ENCODE data around the gene ALOXE3. TPM values are rescaled to one million over a fixed set of nuclear protein-coding genes. Genes with fewer than 3 reads are reported as not detected.

Gene ALOXE3
- total RNA-seq, 1 donor from 2014 or later, result not detected

DNA sequence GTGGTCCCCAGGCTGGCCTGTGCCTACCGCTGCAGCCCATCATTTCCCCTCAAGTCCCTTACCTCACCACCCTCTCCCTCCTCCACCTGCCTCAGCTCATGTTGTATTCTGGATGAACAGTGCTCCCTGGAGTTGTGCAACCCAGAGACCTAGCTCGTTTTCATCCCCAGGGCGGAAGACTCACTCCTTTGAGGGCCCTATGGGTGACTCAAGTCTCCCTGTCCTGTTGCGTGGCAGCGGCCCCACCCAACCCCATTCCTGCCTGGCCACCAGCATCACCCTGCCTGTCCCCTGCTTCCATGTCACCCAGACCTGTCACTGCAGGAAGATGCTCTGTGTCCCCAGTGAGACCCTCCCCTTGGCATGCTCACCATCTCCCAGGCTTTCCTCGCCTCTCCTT, 34.1 kb downstream of the ALOXE3 start:
- TF ChIP-seq, protein P1, sequence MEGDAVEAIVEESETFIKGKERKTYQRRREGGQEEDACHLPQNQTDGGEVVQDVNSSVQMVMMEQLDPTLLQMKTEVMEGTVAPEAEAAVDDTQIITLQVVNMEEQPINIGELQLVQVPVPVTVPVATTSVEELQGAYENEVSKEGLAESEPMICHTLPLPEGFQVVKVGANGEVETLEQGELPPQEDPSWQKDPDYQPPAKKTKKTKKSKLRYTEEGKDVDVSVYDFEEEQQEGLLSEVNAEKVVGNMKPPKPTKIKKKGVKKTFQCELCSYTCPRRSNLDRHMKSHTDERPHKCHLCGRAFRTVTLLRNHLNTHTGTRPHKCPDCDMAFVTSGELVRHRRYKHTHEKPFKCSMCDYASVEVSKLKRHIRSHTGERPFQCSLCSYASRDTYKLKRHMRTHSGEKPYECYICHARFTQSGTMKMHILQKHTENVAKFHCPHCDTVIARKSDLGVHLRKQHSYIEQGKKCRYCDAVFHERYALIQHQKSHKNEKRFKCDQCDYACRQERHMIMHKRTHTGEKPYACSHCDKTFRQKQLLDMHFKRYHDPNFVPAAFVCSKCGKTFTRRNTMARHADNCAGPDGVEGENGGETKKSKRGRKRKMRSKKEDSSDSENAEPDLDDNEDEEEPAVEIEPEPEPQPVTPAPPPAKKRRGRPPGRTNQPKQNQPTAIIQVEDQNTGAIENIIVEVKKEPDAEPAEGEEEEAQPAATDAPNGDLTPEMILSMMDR (IDR thresholded peaks at IDR 0.05; ENCODE audit: partially characterized antibody, unreplicated experiment), result no peak
- DNase-seq, result no peak
- Mint-ChIP-seq H3K9me3 (ENCODE audit: unreplicated experiment) (no peaks in the 10 kb centered on the region), H3K27ac (ENCODE audit: unreplicated experiment) (no peak overlapping the region), H3K27me3 (ENCODE audit: unreplicated experiment) (peaks cover 16% of the 10 kb centered on the region), H3K4me1 (ENCODE audit: low read depth, unreplicated experiment) (no peaks in the 10 kb centered on the region), H3K36me3 (ENCODE audit: unreplicated experiment) (no peaks in the 10 kb centered on the region), H3K4me3 (ENCODE audit: unreplicated experiment) (no peak overlapping the region)

- TF ChIP-seq, protein P1 (IDR thresholded peaks at IDR 0.05; ENCODE audit: partially characterized antibody, unreplicated experiment), result no peak
- DNase-seq, result no peak
- peaks cover 21% of the 10 kb centered on the region for H3K27me3 Mint-ChIP-seq (ENCODE audit: unreplicated experiment)
- H3K4me1 Mint-ChIP-seq (ENCODE audit: low read depth, unreplicated experiment), result no peaks in the 10 kb centered on the region
- H3K36me3 Mint-ChIP-seq (ENCODE audit: unreplicated experiment), result no peaks in the 10 kb centered on the region
- H3K9me3 Mint-ChIP-seq (ENCODE audit: unreplicated experiment), result no peaks in the 10 kb centered on the region
- no peak overlapping the region for H3K27ac Mint-ChIP-seq (ENCODE audit: unreplicated experiment)
- H3K4me3 Mint-ChIP-seq (ENCODE audit: unreplicated experiment), result no peak overlapping the region
Measured at GRCh38 chr17:8082292-8082691, 36.0 kb downstream of the ALOXE3 start.

DNA sequence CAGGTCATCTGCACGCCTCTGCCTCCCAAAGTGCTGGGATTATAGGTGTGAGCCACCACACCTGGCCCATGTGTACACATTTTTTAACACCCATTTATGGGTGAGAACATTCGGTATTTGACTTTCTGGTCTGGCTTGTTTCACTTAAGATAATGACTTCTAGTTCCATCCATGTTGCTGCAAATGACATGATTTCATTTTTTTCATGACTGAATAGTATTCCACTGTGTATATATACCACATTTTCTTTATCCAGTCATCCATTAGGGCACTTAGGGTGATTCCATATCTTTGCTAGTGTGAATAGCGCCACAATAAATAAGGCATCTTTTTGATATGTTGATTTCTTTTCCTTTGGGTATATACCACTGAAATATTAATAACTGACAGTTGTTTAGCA, 36.4 kb downstream of the ALOXE3 start:
- Mint-ChIP-seq H3K36me3 (ENCODE audit: unreplicated experiment) (no peaks in the 10 kb centered on the region), H3K4me1 (ENCODE audit: low read depth, unreplicated experiment) (no peaks in the 10 kb centered on the region), H3K27me3 (ENCODE audit: unreplicated experiment) (peaks cover 22% of the 10 kb centered on the region), H3K9me3 (ENCODE audit: unreplicated experiment) (no peaks in the 10 kb centered on the region), H3K4me3 (ENCODE audit: unreplicated experiment) (no peak overlapping the region), H3K27ac (ENCODE audit: unreplicated experiment) (no peak overlapping the region)
- TF ChIP-seq, protein P1 (IDR thresholded peaks at IDR 0.05; ENCODE audit: partially characterized antibody, unreplicated experiment), result no peak
- no peak for DNase-seq

GRCh38 chr17:8080799-8081219, 37.5 kb downstream of the ALOXE3 start:
- H3K27me3 Mint-ChIP-seq (ENCODE audit: unreplicated experiment), result peaks cover 23% of the 10 kb centered on the region
- TF ChIP-seq, protein P1 (IDR thresholded peaks at IDR 0.05; ENCODE audit: partially characterized antibody, unreplicated experiment), result no peak
- H3K4me3 Mint-ChIP-seq (ENCODE audit: unreplicated experiment), result peak overlapping the region; percentile 46

DNA sequence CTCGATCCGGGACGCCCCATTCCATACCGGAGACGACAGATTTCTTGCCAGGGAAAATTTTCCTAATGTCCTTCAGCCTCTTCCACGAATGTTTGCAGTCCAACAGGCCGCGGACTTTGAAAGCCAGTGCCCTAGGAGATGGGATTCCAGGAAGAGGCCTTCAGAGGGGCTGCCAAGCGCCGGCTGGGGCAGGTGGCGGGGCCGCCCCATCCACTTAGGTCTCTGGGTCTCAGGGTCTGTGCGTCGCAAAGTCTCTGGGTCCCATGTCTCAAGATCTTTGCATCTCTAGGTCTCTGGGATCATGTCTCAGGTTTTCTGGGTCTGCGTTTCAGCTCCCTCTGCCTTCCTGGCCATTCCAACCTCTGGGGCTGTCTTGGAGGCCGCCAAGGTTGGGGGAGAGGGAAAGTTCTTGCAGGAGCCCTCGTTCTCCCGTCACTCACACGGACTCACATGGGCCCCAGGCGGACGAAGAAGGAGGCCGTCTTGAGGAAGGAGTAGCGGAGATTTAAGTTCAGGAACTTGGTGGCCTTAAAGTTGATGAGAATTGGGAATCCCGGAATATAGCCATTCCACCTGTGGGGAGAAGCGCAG, 38.0 kb downstream of the ALOXE3 start:
- Mint-ChIP-seq H3K36me3 (ENCODE audit: unreplicated experiment) (no peaks in the 10 kb centered on the region), H3K9me3 (ENCODE audit: unreplicated experiment) (no peaks in the 10 kb centered on the region), H3K4me3 (ENCODE audit: unreplicated experiment) (peak overlapping the region; percentile 76), H3K4me1 (ENCODE audit: low read depth, unreplicated experiment) (no peaks in the 10 kb centered on the region), H3K27me3 (ENCODE audit: unreplicated experiment) (peaks cover 20% of the 10 kb centered on the region), H3K27ac (ENCODE audit: unreplicated experiment) (no peak overlapping the region)
- TF ChIP-seq, protein P1 (IDR thresholded peaks at IDR 0.05; ENCODE audit: partially characterized antibody, unreplicated experiment), result peak; percentile 7
- no peak for DNase-seq

More at GRCh38 chr17:8080799-8081219, 37.5 kb downstream of the ALOXE3 start:
- no peak for DNase-seq
- Mint-ChIP-seq H3K27ac (ENCODE audit: unreplicated experiment) (no peak overlapping the region), H3K9me3 (ENCODE audit: unreplicated experiment) (no peaks in the 10 kb centered on the region), H3K4me1 (ENCODE audit: low read depth, unreplicated experiment) (no peaks in the 10 kb centered on the region), H3K36me3 (ENCODE audit: unreplicated experiment) (no peaks in the 10 kb centered on the region)
